H1 (cell line): ENCODE data around the gene ADGRL3. TPM values are rescaled to one million over a fixed set of nuclear protein-coding genes. Genes with fewer than 3 reads are reported as not detected.

ENCODE experiments used
- CTCF ChIA-PET: fragments of 300-600 bp; sonication (Branson Sonifier 250); formaldehyde crosslinking; loops from one replicate; lab custom pipeline; 2021; ENCODE audit not compliant: partially characterized antibody; lab: Charles Lee
- POLR2A ChIA-PET: fragments of 300-600 bp; sonication (Branson Sonifier 250); formaldehyde crosslinking; loops from one replicate; lab custom pipeline; 2021; ENCODE audit warnings: inconsistent platforms; ENCODE audit not compliant: partially characterized antibody; lab: Charles Lee
- DNase-seq, 2 experiments: peaks; one replicate each; pipeline versions ENCODE4 v3.0.0 to v3.0.0-alpha.2; 2010 to 2022; ENCODE audit warnings: low spot score in 2 of 2, low read depth in 1 of 2, mixed read lengths in 1 of 2
- FAIRE-seq: peaks from 2 replicates; lab custom pipeline; 2011; peaks lifted over from hg19 to GRCh38; lab: Jason Lieb, UNC
- H2AFZ ChIP-seq: 2 replicates; pipeline ENCODE4 v1.8.1; 2012; ENCODE audit warnings: low read length, inconsistent platforms
- H2AK5ac ChIP-seq: 2 replicates; pipeline ENCODE4 v1.6.1; 2013; ENCODE audit warnings: low read depth, low read length
- H2BK120ac ChIP-seq: replicated peaks from 2 replicates; pipeline ENCODE3; 2013; ENCODE audit warnings: low read depth, low read length, inconsistent platforms
- H2BK12ac ChIP-seq: 2 replicates; pipeline ENCODE4 v1.6.1; 2013; ENCODE audit warnings: low read depth, low read length
- H2BK15ac ChIP-seq: 2 replicates; pipeline ENCODE4 v1.6.1; 2013; ENCODE audit warnings: low read length
- H2BK20ac ChIP-seq: 2 replicates; pipeline ENCODE4 v1.6.1; 2013; ENCODE audit warnings: low read length
- H2BK5ac ChIP-seq: 2 replicates; pipeline ENCODE4 v1.6.1; 2013; ENCODE audit warnings: low read depth, low read length
- H3K14ac ChIP-seq: 2 replicates; pipeline ENCODE4 v1.6.1; 2013; ENCODE audit warnings: inconsistent platforms; ENCODE audit not compliant: insufficient read length
- H3K18ac ChIP-seq: 2 replicates; pipeline ENCODE4 v1.6.1; 2013; ENCODE audit warnings: low read length; ENCODE audit errors: extremely low read depth
- H3K23ac ChIP-seq: 2 replicates; pipeline ENCODE4 v1.6.1; 2013; ENCODE audit warnings: inconsistent platforms; ENCODE audit not compliant: insufficient read length
- H3K23me2 ChIP-seq: 2 replicates; pipeline ENCODE4 v1.6.1; 2013; ENCODE audit warnings: low read depth, low read length
- H3K27ac ChIP-seq: 2 replicates; pipeline ENCODE4 v1.6.1; 2011; ENCODE audit warnings: low read depth, low read length, inconsistent platforms
- H3K27me3 ChIP-seq, 4 experiments: replicated peaks in 1 of 4; 1 replicate in 1 of 4; 2 replicates in 3 of 4; pipeline versions ENCODE4 v1.6.1 to v1.8.1; 2011 to 2013; ENCODE audit warnings: low read length in 3 of 4, mild to moderate bottlenecking in 3 of 4, inconsistent platforms in 2 of 4, mixed read lengths in 2 of 4, moderate library complexity in 1 of 4; ENCODE audit not compliant: control insufficient read depth in 3 of 4, insufficient read depth in 3 of 4; ENCODE audit errors: extremely low read depth in 1 of 4
- H3K36me3 ChIP-seq, 4 experiments: 2 replicates each; pipeline versions ENCODE4 v1.6.1 to v1.8.1; 2011 to 2013; ENCODE audit warnings: mild to moderate bottlenecking in 4 of 4, low read length in 3 of 4, moderate library complexity in 2 of 4, control low read depth in 1 of 4, inconsistent platforms in 1 of 4; ENCODE audit not compliant: insufficient read depth in 4 of 4, control insufficient read depth in 2 of 4
- H3K4ac ChIP-seq: replicated peaks from 2 replicates; pipeline ENCODE3; 2013; ENCODE audit warnings: low read length, low read depth, mixed read lengths, inconsistent platforms; ENCODE audit not compliant: insufficient read length
- H3K4me1 ChIP-seq, 4 experiments: replicated peaks in 1 of 4; 1 replicate in 1 of 4; 2 replicates in 3 of 4; pipeline versions ENCODE4 v1.6.1 to v1.8.1; 2011 to 2013; ENCODE audit warnings: low read length in 3 of 4, inconsistent platforms in 2 of 4, mixed read lengths in 1 of 4; ENCODE audit not compliant: insufficient read depth in 4 of 4, control insufficient read depth in 3 of 4
- H3K4me2 ChIP-seq, 2 experiments: 2 replicates each; pipeline versions ENCODE4 v1.6.1 to v1.8.1; 2011 to 2013; ENCODE audit warnings: low read depth in 2 of 2, low read length in 2 of 2, control low read depth in 1 of 2, inconsistent platforms in 1 of 2, mild to moderate bottlenecking in 1 of 2; ENCODE audit not compliant: insufficient read depth in 1 of 2
- H3K4me3 ChIP-seq, 4 experiments: fragments of 200-600, 300-600 bp in 1 of 4; sonication (generic), shearing (Covaris generic), sonication (Bioruptor Twin) in 1 of 4; 2 replicates each; pipeline versions ENCODE4 v1.5.1 to v1.8.1; 2011 to 2016; ENCODE audit warnings: low read length in 4 of 4, low read depth in 3 of 4, control low read depth in 2 of 4, inconsistent platforms in 2 of 4, mild to moderate bottlenecking in 2 of 4, mixed read lengths in 1 of 4, moderate library complexity in 1 of 4; ENCODE audit not compliant: insufficient read depth in 2 of 4; ENCODE audit errors: extremely low read depth in 1 of 4
- H3K56ac ChIP-seq: replicated peaks from 2 replicates; pipeline ENCODE3; 2013; ENCODE audit warnings: low read depth, mild to moderate bottlenecking, mixed read lengths, low read length, inconsistent platforms; ENCODE audit not compliant: insufficient read length
- H3K79me1 ChIP-seq: 2 replicates; pipeline ENCODE4 v1.6.1; 2013; ENCODE audit warnings: low read depth, low read length, control low read depth
- H3K79me2 ChIP-seq, 2 experiments: 2 replicates each; pipeline versions ENCODE4 v1.6.1 to v1.8.1; 2012 to 2013; ENCODE audit warnings: low read length in 2 of 2, mild to moderate bottlenecking in 2 of 2, inconsistent platforms in 1 of 2; ENCODE audit not compliant: insufficient read depth in 2 of 2, control insufficient read depth in 1 of 2
- H3K9ac ChIP-seq, 4 experiments: replicated peaks in 1 of 4; 1 replicate in 1 of 4; 2 replicates in 3 of 4; pipeline versions ENCODE4 v1.6.1 to v1.8.1; 2011 to 2013; ENCODE audit warnings: low read depth in 3 of 4, low read length in 3 of 4, control low read depth in 2 of 4, mild to moderate bottlenecking in 2 of 4, moderate library complexity in 2 of 4, inconsistent platforms in 1 of 4; ENCODE audit errors: extremely low read depth in 1 of 4
- H3K9me3 ChIP-seq, 2 experiments: 2 replicates each; pipeline versions ENCODE4 v1.6.1 to v1.8.1; 2012 to 2013; ENCODE audit warnings: mild to moderate bottlenecking in 2 of 2, moderate library complexity in 2 of 2, control low read depth in 1 of 2, inconsistent platforms in 1 of 2, low read depth in 1 of 2, low read length in 1 of 2, mixed read lengths in 1 of 2; ENCODE audit not compliant: insufficient read depth in 2 of 2
- H4K20me1 ChIP-seq, 2 experiments: replicated peaks in 1 of 2; 2 replicates each; pipeline versions ENCODE3 to v1.8.1; 2011 to 2013; ENCODE audit warnings: inconsistent platforms in 2 of 2, low read length in 2 of 2, mild to moderate bottlenecking in 1 of 2; ENCODE audit not compliant: insufficient read depth in 2 of 2, control insufficient read depth in 1 of 2
- H4K5ac ChIP-seq: 2 replicates; pipeline ENCODE4 v1.6.1; 2013; ENCODE audit warnings: low read length, low read depth, mixed read lengths, inconsistent platforms; ENCODE audit not compliant: insufficient read length
- H4K8ac ChIP-seq: 2 replicates; pipeline ENCODE4 v1.8.0; 2013; ENCODE audit warnings: mild to moderate bottlenecking, moderate library complexity, low read length, inconsistent platforms; ENCODE audit not compliant: insufficient read depth; ENCODE audit errors: extremely low read depth
- H4K91ac ChIP-seq: replicated peaks from 2 replicates; pipeline ENCODE3; 2013; ENCODE audit warnings: low read length, mixed read lengths, inconsistent platforms; ENCODE audit not compliant: insufficient read length
- BCL11A ChIP-seq, 2 experiments: IDR thresholded peaks; one replicate each; pipeline ENCODE4 v1.6.1; 2011; ENCODE audit warnings: low read depth in 2 of 2, low read length in 2 of 2, mild to moderate bottlenecking in 2 of 2
- CBX5 ChIP-seq: fragments of 300-800, 300-1000 bp; sonication (generic); IDR thresholded peaks from 2 replicates; pipeline ENCODE4 v1.7.1; 2016; ENCODE audit warnings: antibody characterized with exemption, low read length, low read depth
- CBX8 ChIP-seq: fragments of 300-800, 300-1000 bp; sonication (generic); IDR thresholded peaks from 2 replicates; pipeline ENCODE4 v1.7.1; 2016; ENCODE audit warnings: low read depth, low read length, borderline replicate concordance
- CEBPB ChIP-seq: IDR thresholded peaks from 2 replicates; pipeline ENCODE4 v1.6.1; 2012; ENCODE audit warnings: low read depth, low read length
- CHD2 ChIP-seq: IDR thresholded peaks from 2 replicates; pipeline ENCODE4 v1.6.1; 2012; ENCODE audit warnings: low read length, improper control_type of control experiment
- CTBP2 ChIP-seq: IDR thresholded peaks from 2 replicates; pipeline ENCODE4 v1.7.0; 2011; ENCODE audit warnings: borderline replicate concordance, mild to moderate bottlenecking, moderate library complexity, mixed read lengths, low read length; ENCODE audit not compliant: insufficient read depth, insufficient read length
- EZH2 ChIP-seq: fragments of 200-600 bp; sonication (generic); IDR thresholded peaks from 2 replicates; pipeline ENCODE4 v1.7.1; 2012; ENCODE audit warnings: low read depth, mild to moderate bottlenecking, moderate library complexity, low read length, inconsistent platforms; ENCODE audit not compliant: severe bottlenecking
- JUN ChIP-seq: IDR thresholded peaks from 2 replicates; pipeline ENCODE4 v1.6.1; 2011; ENCODE audit warnings: low read depth, mild to moderate bottlenecking, improper control_type of control experiment, low read length
- POU5F1 ChIP-seq: IDR thresholded peaks from 2 replicates; pipeline ENCODE4 v1.6.1; 2011; ENCODE audit warnings: low read depth, mild to moderate bottlenecking, low read length, moderate library complexity
- SP1 ChIP-seq: IDR thresholded peaks from 2 replicates; pipeline ENCODE4 v1.6.1; 2011; ENCODE audit warnings: low read depth, low read length
- SRF ChIP-seq: IDR thresholded peaks from 2 replicates; pipeline ENCODE4 v1.6.1; 2011; ENCODE audit warnings: mild to moderate bottlenecking, low read depth, low read length, moderate library complexity
- WGBS, 2 experiments: shearing (Covaris generic) in 1 of 2; methylation state at CpG; one replicate each; pipeline versions ENCODE4 v1.1.6 to v1.1.7; 2013 to 2015; ENCODE audit warnings: low lambda C conversion rate in 2 of 2, mixed read lengths in 2 of 2, inconsistent platforms in 1 of 2, low coverage in 1 of 2, missing lambda C conversion rate in 1 of 2; ENCODE audit not compliant: insufficient replicate concordance in 2 of 2, insufficient coverage in 1 of 2, insufficient read length in 1 of 2; ENCODE audit errors: extremely low coverage in 1 of 2, missing lambda C conversion rate in 1 of 2; 5-methylcytosine and 5-hydroxymethylcytosine counted together
- polyA plus RNA-seq, 7 experiments: library from polyadenylated mRNA; depleted of rRNA in 3 of 7; stranded (reverse) in 5 of 7; unstranded in 2 of 7; fragments of >200 nt in 5 of 7; fragments of 200-250 nt in 2 of 7; gene quantifications; 1 replicate in 5 of 7; 2 replicates in 1 of 7; 4 replicates in 1 of 7; pipeline versions ENCODE4 v1.2.1 to v1.2.3, GENCODE V29; 2011 to 2013; ENCODE audit warnings: missing spikeins in 2 of 7, mixed read lengths in 2 of 7
- total RNA-seq: library from RNA; stranded (reverse); fragmentation: NEBNext Ultra II Directional; extraction: Animal tissue kit (Norgen Biotek cat#: 25700); gene quantifications from 2 replicates; pipeline ENCODE4 v1.2.1, GENCODE V29; 2021
- TF ChIP-seq, protein P1 (sequence below): IDR thresholded peaks from 2 replicates; pipeline ENCODE4 v1.6.1; 2012; ENCODE audit warnings: low read length, inconsistent platforms

The ADGRL3 gene
- total and polyA plus RNA-seq, 2 of the 8 experiments (the other 6 are each of a cell fraction or from before 2014, with no cell fraction given): 6.6 to 13.0 TPM

DNA sequence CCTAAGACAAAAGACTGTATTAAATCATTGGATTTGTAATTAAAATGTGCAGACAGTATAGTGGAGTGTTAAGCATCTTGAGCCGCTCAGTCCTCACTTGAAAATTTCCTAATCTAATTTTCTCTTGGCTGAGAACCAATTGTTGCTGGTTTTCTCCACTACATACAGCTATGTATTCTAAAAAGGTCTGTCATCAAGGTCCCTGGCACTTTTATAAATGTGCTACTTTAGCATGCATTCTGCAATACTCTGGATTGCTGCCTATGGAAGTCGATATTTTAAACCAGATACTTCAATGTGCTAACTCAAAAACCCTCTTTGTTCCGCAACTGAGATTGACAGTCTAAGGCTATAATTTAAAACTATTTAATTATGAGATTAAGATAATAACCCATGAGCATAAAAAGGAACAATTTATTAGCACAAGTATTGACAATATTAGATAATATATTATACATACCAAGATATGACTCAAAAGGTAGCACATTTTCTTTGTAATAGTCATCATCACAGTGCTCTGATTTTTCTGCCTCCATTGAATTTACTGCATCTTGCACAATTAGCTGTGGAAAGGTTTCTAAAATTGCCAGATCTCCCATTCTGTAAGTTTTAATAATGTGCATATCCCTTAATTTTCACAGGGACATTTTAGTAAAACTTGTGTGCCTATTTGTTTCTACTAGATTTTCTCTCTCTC, 815.1 kb downstream of the ADGRL3 start:
- Histone ChIP-seq H3K14ac (no peak overlapping the region), H3K4me2 (no peak overlapping the region), H3K56ac (no peak overlapping the region), H3K18ac (no peak overlapping the region), H2BK12ac (no peak overlapping the region), H3K27ac (no peak overlapping the region), H3K4ac (no peak overlapping the region), H3K23me2 (no peaks in the 10 kb centered on the region), H3K79me2 (no peaks in the 10 kb centered on the region), H3K23ac (no peak overlapping the region), H3K36me3 (no peaks in the 10 kb centered on the region), H3K9me3 (no peaks in the 10 kb centered on the region), H2AK5ac (no peak overlapping the region), H3K4me1 (no peaks in the 10 kb centered on the region), H3K79me1 (no peaks in the 10 kb centered on the region), H2AFZ (no peak overlapping the region), H4K20me1 (no peaks in the 10 kb centered on the region), H2BK5ac (no peak overlapping the region), H2BK15ac (no peak overlapping the region), H3K9ac (no peak overlapping the region), H4K8ac (no peak overlapping the region), H4K5ac (no peak overlapping the region), H2BK120ac (no peak overlapping the region), H2BK20ac (no peak overlapping the region), H3K4me3 (no peak overlapping the region), H4K91ac (no peak overlapping the region), H3K27me3 (no peaks in the 10 kb centered on the region)
- WGBS, 2 experiments: 93% methylated on average over 3 of the region's 3 CpGs; no CpG with 5 or more reads in 1 of the 2 experiments
- ChIA-PET CTCF (no interaction called here), POLR2A (no interaction called here)
- DNase-seq (no peak), FAIRE-seq (no peak)
- no peak for TF ChIP-seq BCL11A (IDR thresholded peaks at IDR 0.05; ENCODE audit: low read depth in 2 of 2, low read length in 2 of 2)
- TF ChIP-seq CBX5: no peak
- TF ChIP-seq, protein P1, sequence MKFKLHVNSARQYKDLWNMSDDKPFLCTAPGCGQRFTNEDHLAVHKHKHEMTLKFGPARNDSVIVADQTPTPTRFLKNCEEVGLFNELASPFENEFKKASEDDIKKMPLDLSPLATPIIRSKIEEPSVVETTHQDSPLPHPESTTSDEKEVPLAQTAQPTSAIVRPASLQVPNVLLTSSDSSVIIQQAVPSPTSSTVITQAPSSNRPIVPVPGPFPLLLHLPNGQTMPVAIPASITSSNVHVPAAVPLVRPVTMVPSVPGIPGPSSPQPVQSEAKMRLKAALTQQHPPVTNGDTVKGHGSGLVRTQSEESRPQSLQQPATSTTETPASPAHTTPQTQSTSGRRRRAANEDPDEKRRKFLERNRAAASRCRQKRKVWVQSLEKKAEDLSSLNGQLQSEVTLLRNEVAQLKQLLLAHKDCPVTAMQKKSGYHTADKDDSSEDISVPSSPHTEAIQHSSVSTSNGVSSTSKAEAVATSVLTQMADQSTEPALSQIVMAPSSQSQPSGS: no peak
- no peak for TF ChIP-seq CTBP2
- TF ChIP-seq CBX8: no peak
- TF ChIP-seq SP1: no peak
- no peak for TF ChIP-seq SRF
- TF ChIP-seq JUN: no peak
- TF ChIP-seq POU5F1: no peak
- no peak for TF ChIP-seq EZH2
- no peak for TF ChIP-seq CEBPB
- TF ChIP-seq CHD2: no peak
